Activated T-helper 1 cell treated with anti-CD3 and anti-CD28 coated beads, Interleukin-12 subunit alpha, Interleukin-12 subunit beta, Interleukin-2, Interleukin-4 antibody, amounts not matched to agents 30 ng/mL and 10 ng/mL and 1 ng/mL, durations not matched to agents 14 hours and 24 hours and 36 hours (primary cell): ENCODE data around the gene PSTPIP2. TPM values are rescaled to one million over a fixed set of nuclear protein-coding genes. Genes with fewer than 3 reads are reported as not detected.
"Not testable (repeated sequence)": the region's sequence is repeated elsewhere in the genome, so short reads cannot be mapped to it uniquely, and the experiment has no call there.

Source experiments
- DNase-seq: peaks from one replicate; pipeline ENCODE4 v3.0.0; 2021; ENCODE audit warnings: low spot score
- H3K27ac Mint-ChIP-seq: one replicate; pipeline ENCODE4 v1.8.0; 2021; ENCODE audit warnings: mild to moderate bottlenecking, mixed read lengths
- H3K27me3 Mint-ChIP-seq: one replicate; pipeline ENCODE4 v1.8.0; 2022; ENCODE audit warnings: mild to moderate bottlenecking, moderate library complexity, mixed read lengths; ENCODE audit not compliant: insufficient read depth
- H3K36me3 Mint-ChIP-seq: one replicate; pipeline ENCODE4 v1.8.0; 2021; ENCODE audit warnings: low read depth, mixed read lengths
- H3K4me1 Mint-ChIP-seq: one replicate; pipeline ENCODE4 v1.8.0; 2021; ENCODE audit warnings: low read depth, mixed read lengths
- H3K4me3 Mint-ChIP-seq: one replicate; pipeline ENCODE4 v1.8.0; 2021; ENCODE audit warnings: mild to moderate bottlenecking, moderate library complexity, mixed read lengths
- H3K9me3 Mint-ChIP-seq: one replicate; pipeline ENCODE4 v1.8.0; 2021; ENCODE audit warnings: mixed read lengths
- intact Hi-C: fragments of 100-400 bp; cut with micrococcal nuclease; formaldehyde crosslinking; loops from one replicate; pipeline ENCODE4 v1.15.1; 2024
- total RNA-seq: library from RNA; stranded (reverse); gene quantifications from 2 replicates; pipeline ENCODE4 v1.2.3, GENCODE V29; 2022

The PSTPIP2 gene
- total RNA-seq, 1 donor from 2014 or later, result 19.2 TPM

DNA sequence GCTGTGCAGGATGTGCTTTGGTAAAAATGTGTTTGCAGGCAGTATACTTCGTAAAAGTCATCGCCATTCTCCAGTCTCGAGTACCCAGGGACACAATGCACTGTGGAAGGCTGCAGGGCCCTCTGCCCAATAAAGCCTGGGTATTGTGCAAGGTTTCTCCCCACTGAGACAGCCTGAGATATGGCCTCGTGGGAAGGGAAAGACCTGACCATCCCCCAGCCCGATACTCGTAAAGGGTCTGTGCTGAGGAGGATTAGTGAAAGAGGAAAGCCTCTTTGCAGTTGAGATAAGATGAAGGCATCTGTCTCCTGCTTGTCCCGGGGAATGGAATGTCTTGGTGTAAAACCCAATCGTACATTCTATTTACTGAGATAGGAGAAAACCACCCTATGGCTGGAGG, 16.4 kb upstream of the PSTPIP2 start:
- peaks cover 72% of the 10 kb centered on the region for H3K36me3 Mint-ChIP-seq
- DNase-seq, H3K4me3 Mint-ChIP-seq, H3K27me3 Mint-ChIP-seq, H3K9me3 Mint-ChIP-seq, H3K27ac Mint-ChIP-seq, intact Hi-C loops: not testable (repeated sequence)
- H3K4me1 Mint-ChIP-seq, result peaks cover 28% of the 10 kb centered on the region

DNA sequence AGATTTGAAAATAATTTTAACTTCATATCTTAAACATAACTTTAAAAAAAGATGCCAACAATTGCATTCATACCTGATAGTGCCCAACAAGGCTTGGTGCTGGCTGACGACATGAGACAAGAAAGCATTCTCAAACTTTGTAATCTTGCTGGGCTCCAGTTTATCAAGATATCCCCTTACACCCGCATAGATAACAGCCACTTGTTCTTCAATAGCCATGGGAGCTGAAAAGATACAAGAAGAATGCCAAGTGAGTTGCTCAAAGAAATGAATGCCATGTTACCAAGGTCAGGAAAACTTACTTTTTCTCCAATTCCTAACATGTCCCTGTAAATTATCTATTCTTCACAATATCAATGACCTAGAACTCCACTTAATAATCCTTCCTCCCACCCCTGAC, 12.4 kb upstream of the PSTPIP2 start:
- Mint-ChIP-seq H3K36me3 (peaks cover 60% of the 10 kb centered on the region), H3K27me3 (no peaks in the 10 kb centered on the region), H3K4me1 (peaks cover 7% of the 10 kb centered on the region), H3K27ac (no peak overlapping the region), H3K4me3 (no peak overlapping the region), H3K9me3 (peaks cover 3% of the 10 kb centered on the region)
- intact Hi-C loops, result no loop called here
- no peak for DNase-seq

DNA sequence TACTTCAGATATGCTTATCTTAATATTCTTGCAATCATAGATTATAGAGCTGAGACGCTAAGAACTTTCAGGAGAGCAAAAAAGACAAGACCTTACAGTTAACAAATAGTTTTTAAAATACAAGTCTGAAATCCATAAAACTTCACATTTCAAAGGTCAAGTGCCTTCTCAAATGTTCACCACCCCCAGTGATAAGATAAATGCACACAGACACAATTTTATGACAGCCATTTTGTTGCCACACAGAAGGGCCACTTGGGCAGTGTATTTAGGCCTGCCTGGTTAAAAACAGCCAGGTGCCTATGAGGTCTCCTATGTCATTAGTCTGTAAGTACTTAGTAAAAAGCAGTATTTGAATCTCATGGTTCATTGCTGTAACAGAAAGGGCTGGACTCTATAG, 8.1 kb upstream of the PSTPIP2 start:
- DNase-seq, result no peak
- H3K36me3 Mint-ChIP-seq, result peaks cover 37% of the 10 kb centered on the region
- H3K9me3 Mint-ChIP-seq, result no peaks in the 10 kb centered on the region
- no peaks in the 10 kb centered on the region for H3K4me1 Mint-ChIP-seq
- H3K4me3 Mint-ChIP-seq, result no peak overlapping the region
- intact Hi-C loops, result no loop called here
- H3K27ac Mint-ChIP-seq, result no peak overlapping the region
- H3K27me3 Mint-ChIP-seq, result no peaks in the 10 kb centered on the region

DNA sequence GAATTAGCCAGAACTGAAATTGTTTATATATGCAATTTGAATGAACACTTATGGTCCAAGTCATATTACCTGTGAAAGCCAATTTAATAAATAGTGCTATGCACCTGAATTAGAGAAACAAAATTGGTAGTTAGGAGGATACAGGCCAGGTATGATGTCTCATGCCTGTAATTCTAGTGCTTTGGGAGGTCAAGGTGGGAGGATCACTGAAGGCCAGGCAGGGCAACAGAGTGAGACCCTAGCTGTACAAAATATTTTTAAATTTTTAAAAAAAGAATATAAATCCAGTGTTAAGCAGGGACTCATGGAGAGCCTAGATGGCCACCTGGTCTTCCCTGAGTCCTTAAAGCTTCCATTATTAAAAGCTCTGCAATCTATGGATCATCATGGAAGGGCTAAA, 7.3 kb upstream of the PSTPIP2 start:
- no peaks in the 10 kb centered on the region for H3K9me3 Mint-ChIP-seq
- no peak overlapping the region for H3K4me3 Mint-ChIP-seq
- no peaks in the 10 kb centered on the region for H3K4me1 Mint-ChIP-seq
- H3K27ac Mint-ChIP-seq, result no peak overlapping the region
- H3K27me3 Mint-ChIP-seq, result no peaks in the 10 kb centered on the region
- H3K36me3 Mint-ChIP-seq, result peaks cover 32% of the 10 kb centered on the region
- intact Hi-C loops, result loop anchor here (10.0 kb wide), 2 partner anchors 355 to 805 kb away; partner anchors contain the start of gene SLC14A1
- DNase-seq, result no peak

DNA sequence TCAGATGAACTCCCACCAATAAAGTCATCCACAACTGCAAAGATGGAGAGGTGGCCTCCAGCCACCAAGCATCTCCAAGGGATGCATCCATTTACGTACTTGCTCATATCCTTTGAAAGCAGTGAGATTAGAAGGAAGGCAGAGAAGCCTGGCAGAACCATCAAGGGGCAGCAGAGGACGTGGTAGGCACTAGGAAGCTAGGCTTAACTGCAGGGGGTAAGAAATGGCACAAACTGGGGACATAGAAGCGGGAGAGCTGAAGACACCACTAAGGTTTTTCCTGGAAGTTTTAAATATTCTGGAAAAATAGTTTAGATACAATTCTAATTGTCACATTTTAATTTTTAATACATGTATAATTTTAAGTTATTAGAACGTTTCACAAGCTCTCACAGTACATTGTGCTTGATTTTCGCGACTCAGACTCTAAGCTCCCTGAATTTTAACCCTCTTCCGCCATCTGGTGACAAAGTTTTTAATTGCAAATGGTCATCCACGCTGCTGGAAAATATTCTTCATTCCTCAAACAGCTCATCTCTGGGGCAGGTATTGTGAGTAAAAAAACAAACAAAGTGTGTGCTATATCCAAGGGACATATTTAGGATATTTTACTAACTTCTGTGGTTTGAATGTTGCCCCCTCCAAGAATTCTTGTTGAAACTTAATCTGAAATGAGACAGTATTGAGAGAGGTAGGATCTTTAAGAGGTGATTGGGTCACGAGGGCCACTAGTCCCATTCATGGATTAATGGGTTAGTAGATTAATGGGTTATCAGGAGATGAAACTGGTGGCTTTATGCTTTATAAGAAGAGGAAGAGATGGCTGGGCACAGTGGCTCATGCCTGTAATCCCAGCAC, 1.6 kb upstream of the PSTPIP2 start:
- Mint-ChIP-seq H3K36me3 (peaks cover 9% of the 10 kb centered on the region), H3K4me3 (peak overlapping the region; percentile 32), H3K27ac (peak overlapping the region; percentile 14), H3K27me3 (peaks cover 3% of the 10 kb centered on the region), H3K4me1 (peaks cover 42% of the 10 kb centered on the region), H3K9me3 (no peaks in the 10 kb centered on the region)
- intact Hi-C loops, result loop anchor here (1.0 to 10.0 kb wide), 12 partner anchors 31 to 799 kb away; partner anchors contain the start of genes EPG5, HAUS1 and SLC14A1
- peak; percentile 47 for DNase-seq

DNA sequence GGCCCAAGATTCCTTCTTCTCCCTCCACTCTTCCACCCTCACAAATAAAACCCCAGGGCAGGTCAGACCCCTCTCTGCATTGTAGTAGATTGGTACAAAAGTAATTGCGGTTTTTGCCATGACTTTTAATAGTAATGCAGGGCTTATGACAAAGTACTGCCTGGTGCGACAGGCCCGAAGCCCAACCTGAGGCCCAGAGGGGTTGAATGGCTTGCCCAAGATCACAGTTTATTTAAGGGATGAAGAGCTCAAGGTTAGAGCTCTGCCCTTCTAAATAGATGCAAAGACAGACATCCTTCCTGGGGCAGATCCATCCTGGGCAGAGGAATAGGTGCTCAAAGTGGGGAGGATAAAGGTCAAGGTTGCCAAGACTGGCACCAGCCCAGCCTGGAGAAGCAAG, 899 bp upstream of the PSTPIP2 start:
- no peak for DNase-seq
- Mint-ChIP-seq H3K4me1 (peaks cover 44% of the 10 kb centered on the region), H3K9me3 (no peaks in the 10 kb centered on the region), H3K27ac (no peak overlapping the region), H3K36me3 (peaks cover 9% of the 10 kb centered on the region), H3K4me3 (peak overlapping the region; percentile 58), H3K27me3 (peaks cover 3% of the 10 kb centered on the region)
- intact Hi-C loops, result loop anchor here (1.0 to 10.0 kb wide), 12 partner anchors 32 to 798 kb away; partner anchors contain the start of genes EPG5, HAUS1 and SLC14A1

DNA sequence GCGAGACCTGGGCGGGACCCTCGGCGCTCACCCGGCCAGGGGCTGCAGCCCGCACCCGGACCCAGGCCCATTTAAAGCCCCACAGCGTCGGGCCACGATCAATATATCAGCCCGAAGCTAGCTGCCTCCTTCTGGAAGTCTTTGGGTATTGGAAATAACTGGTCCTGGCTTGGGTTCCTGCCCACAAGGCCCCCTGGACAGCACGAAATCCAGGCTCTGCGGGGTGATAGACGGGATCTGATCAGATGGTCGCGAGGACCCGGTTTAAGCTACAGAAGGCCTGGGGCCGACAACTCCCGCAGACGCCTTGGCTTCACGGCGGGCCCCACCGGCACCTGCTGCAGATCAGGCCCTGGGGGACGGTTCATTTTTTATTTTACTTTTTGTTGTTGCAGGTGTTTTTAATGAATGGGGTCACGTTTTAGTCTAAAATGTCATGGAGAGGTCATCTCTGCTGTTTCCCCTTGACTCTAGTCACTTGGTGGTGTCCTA, 362 bp upstream of the PSTPIP2 start:
- peaks cover 6% of the 10 kb centered on the region for H3K36me3 Mint-ChIP-seq
- H3K4me3 Mint-ChIP-seq, result peak overlapping the region; percentile 58
- H3K4me1 Mint-ChIP-seq, result peaks cover 44% of the 10 kb centered on the region
- intact Hi-C loops, result loop anchor here (2.0 to 10.0 kb wide), 6 partner anchors 32 to 798 kb away; partner anchors contain the start of genes HAUS1 and SLC14A1
- H3K27me3 Mint-ChIP-seq, result peaks cover 3% of the 10 kb centered on the region
- DNase-seq, result no peak
- H3K9me3 Mint-ChIP-seq, result no peaks in the 10 kb centered on the region
- H3K27ac Mint-ChIP-seq, result no peak overlapping the region

DNA sequence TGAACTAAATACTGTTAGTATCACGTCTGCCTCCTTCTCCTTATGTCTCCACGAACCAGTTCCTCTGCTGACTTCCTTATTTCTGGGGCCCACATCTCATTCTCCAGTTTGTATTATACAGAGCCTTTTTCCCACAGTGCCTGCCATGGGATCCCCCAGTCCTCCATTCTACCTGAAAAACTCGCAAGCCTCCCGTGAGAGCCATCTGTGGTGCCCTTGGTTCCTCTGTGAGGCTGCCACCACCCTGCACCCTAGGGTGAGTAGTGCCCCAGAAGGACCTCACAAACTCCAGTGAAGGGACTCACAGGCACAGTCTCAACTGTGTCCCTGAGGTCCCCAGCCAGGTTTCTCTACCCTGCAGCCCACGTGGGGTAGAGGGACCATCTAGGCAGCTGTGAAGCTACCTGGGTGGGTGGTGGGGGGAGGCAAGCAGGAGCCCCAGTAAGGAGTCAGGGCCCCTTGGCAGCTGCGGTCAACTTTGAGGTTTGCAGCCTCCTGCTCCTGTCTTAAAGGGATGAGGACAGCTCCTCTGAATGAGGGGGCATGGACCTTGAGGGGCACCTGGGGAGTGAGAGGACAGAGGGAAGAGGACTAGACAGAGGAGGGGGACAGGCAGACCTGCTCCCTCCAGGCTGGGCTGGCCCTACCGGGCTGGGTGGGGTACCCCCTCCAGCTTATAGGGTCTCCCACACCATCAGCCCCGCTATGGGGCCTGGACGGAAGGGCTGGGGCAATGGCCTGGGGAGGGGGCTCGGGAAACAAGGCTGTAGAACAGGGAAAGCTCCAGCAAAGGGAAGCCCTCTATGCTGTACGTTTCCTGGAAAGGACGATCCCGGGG, 1.0 kb downstream of the PSTPIP2 start:
- peaks cover 44% of the 10 kb centered on the region for H3K4me1 Mint-ChIP-seq
- DNase-seq, result no peak
- no peaks in the 10 kb centered on the region for H3K9me3 Mint-ChIP-seq
- peak overlapping the region; percentile 82 for H3K4me3 Mint-ChIP-seq
- intact Hi-C loops, result loop anchor here (2.0 to 10.0 kb wide), 3 partner anchors 16 to 796 kb away; partner anchors contain the start of gene SLC14A1
- H3K27me3 Mint-ChIP-seq, result peaks cover 3% of the 10 kb centered on the region
- H3K36me3 Mint-ChIP-seq, result peaks cover 6% of the 10 kb centered on the region
- peak overlapping the region; percentile 65 for H3K27ac Mint-ChIP-seq

DNA sequence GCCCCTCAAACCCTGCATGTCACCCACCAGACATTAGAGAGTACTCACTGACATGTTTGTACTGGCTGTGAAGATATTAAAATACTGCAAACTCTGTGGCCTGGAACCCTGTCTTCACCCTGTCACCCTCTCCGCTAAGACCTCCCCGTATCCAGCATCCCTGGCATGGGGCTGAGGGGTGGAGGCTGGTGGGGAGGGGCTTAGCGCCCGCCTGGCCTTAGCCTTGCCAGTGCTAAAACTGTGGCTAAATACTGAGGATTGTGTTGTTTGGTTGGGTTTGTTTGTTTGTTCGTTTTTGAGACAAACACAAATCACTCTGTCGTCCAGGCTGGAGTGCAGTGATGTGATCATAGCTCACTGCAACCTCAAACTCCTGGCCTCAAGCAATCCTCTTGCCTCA, 1.8 kb downstream of the PSTPIP2 start:
- Mint-ChIP-seq H3K27ac (no peak overlapping the region), H3K9me3 (no peaks in the 10 kb centered on the region), H3K36me3 (peaks cover 4% of the 10 kb centered on the region), H3K4me3 (no peak overlapping the region), H3K4me1 (peaks cover 44% of the 10 kb centered on the region), H3K27me3 (peaks cover 3% of the 10 kb centered on the region)
- no peak for DNase-seq
- intact Hi-C loops, result loop anchor here (2.0 to 10.0 kb wide), 3 partner anchors 15 to 795 kb away; partner anchors contain the start of gene SLC14A1

DNA sequence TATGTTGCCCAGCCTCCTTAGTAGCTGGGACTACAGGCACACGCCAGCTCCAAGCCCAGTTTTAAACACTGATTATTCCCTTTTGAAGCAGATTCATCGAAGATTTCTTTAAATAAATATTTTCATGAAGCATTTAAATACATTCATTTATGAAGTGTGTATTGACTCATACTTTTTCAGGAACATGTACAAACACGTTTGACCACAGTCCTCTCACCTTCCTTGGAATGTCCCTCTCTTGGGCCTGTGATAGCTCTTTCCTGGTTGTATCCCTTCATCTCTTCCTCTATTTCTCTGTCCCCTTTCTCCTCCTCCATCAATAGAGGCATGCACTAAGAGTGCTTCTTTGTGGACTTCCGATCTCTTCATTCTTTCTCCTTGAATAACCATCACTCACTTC, 2.5 kb downstream of the PSTPIP2 start:
- no peak overlapping the region for H3K27ac Mint-ChIP-seq
- H3K9me3 Mint-ChIP-seq, result no peaks in the 10 kb centered on the region
- peaks cover 4% of the 10 kb centered on the region for H3K36me3 Mint-ChIP-seq
- peaks cover 44% of the 10 kb centered on the region for H3K4me1 Mint-ChIP-seq
- DNase-seq, result no peak
- intact Hi-C loops, result loop anchor here (1.0 kb wide), 1 partner anchor 56 kb away; no protein-coding TSS in a partner anchor
- peak overlapping the region; percentile 37 for H3K4me3 Mint-ChIP-seq
- peaks cover 3% of the 10 kb centered on the region for H3K27me3 Mint-ChIP-seq

DNA sequence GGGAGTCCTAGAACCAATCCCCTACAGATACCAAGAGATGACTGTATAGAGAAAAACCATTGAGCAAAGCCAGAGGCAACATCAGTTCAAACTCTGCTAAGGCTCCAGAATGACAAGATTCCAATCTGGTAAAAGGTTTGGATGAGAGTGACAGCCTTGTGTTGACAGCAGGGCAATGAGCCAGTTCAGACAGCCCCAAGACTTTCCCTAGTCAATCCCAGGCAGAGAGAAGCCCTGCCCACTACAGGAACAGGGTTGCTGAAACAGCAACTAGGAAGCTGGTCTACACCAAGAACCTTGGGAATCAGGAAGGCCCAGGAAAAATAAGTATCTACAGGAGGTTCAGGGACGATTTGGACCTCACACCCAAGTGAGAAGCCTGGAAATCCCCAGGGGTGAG, 3.3 kb downstream of the PSTPIP2 start:
- no peak overlapping the region for H3K27ac Mint-ChIP-seq

DNA sequence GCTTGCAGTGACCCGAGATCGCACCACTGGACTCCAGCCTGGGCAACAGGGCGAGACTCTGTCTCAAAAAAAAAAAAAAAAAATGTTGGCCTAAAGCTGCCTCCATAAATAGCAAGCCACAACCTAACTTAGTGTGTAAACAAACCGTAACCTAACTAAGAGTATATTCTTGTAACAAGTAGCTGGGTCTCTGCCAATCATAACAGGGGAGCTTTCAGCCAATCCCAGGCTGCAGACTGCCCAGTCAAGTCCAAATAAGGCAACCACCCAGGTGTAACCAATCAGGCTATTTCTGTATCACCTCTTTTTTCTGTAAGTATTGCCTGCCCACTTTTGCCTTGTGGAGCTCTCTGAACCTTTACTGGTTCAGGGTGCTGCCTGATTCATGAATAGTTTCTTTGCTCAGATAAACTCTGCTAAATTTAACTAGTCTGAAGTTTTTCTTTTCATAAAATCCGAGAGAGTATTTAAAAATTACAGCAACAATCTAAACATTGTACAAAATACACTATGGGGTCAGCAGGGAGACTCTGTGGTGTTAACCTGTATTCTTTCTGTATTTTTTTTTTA, 4.5 kb downstream of the PSTPIP2 start:
- intact Hi-C loops, result no loop called here
- Mint-ChIP-seq H3K4me3 (no peak overlapping the region), H3K36me3 (no peaks in the 10 kb centered on the region), H3K4me1 (peaks cover 27% of the 10 kb centered on the region), H3K27me3 (no peaks in the 10 kb centered on the region), H3K27ac (no peak overlapping the region), H3K9me3 (no peaks in the 10 kb centered on the region)
- DNase-seq, result no peak

More for the DNA sequence above, 3.3 kb downstream of the PSTPIP2 start:
- no peak for DNase-seq
- Mint-ChIP-seq H3K36me3 (peaks cover under 1% of the 10 kb centered on the region), H3K4me3 (peak overlapping the region; percentile 5), H3K27me3 (peaks cover 3% of the 10 kb centered on the region), H3K9me3 (no peaks in the 10 kb centered on the region), H3K4me1 (peaks cover 39% of the 10 kb centered on the region)
- intact Hi-C loops, result loop anchor here (1.0 kb wide), 1 partner anchor 55 kb away; no protein-coding TSS in a partner anchor
